ENCODE measurements around the gene MRPL34.

MRPL34 gene

DNA sequence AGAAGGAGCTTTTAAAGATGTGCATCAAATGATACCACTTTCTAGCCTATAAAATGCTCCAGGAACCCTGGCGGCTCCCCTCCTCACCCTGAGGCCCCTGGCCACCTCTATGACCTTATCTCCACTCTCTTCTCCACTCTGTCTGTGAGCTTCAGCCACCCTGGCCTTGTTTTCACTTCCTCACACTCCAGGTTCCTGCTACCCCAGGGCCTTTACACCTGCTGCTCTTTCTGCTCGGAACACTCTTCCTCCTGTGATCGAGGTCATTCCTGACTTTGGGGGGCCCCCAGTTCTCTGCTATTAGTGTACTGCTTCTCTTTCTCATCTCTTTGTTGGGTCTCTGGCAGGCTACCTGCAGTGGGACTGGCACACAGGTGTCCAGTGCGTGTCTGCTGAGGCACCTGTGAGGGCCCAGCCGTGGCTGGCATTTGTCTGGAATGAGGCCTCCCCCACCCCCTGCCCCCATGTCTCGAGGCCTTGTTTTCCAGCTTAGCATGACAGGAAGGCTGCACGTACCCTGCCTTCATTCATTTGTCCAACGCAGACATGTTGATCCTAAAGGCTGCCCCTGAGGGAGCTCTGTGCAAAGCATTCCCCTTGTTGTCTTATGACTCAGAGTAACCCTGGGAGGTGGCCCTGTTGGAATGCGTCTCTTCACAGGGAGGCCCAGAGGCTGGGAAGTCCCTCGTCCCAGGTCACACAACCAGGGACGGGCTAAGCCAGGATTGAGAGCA is 6.0 kb downstream of the MRPL34 start:
- no peak for DNase-seq

DNA sequence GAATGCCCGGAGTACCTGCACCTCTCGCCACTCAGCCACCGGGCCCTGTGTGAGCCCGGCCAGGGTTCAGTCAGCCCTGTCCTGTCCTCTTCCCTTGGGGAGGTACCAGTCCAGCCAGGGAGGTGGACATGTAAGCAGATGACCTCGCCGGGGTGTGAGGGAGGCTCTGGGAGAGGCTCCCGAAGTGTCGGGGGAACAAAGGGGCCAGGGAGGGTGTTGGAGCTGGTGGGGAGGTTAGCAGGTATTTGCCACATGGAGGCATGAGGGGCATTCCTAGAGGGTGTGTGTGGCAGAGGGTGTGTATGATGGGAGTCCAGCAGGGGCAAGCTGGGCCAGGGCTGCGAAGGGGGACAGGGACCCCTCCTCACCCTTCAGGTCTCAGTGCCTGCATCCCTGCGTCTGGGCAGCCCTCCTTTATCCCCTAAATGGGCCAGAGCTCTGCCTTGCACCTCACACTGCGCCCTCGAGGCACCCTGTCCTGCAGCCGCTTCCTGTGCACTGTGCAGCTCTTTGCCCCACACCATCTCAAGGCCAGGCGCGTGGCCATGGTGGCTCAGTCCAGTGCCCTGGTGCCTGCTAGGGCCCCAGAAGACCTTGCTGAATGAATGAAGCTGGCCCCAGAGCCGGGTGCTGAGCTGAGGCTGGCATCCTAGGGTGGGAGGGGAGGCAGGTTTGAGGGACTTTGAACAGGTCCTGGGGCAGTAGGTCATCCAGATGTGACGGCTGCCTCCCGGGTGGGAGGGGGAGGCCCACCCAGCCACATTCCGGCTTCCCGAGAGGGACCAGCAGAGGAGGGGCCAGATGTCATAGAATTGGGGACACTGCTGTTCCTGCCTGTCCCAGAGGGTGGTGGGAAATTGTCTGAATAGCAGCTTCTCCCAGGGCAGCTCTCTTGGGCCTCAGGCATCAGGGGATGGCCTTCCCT is 6.8 kb downstream of the MRPL34 start:
- DNase-seq, result no peak

DNA sequence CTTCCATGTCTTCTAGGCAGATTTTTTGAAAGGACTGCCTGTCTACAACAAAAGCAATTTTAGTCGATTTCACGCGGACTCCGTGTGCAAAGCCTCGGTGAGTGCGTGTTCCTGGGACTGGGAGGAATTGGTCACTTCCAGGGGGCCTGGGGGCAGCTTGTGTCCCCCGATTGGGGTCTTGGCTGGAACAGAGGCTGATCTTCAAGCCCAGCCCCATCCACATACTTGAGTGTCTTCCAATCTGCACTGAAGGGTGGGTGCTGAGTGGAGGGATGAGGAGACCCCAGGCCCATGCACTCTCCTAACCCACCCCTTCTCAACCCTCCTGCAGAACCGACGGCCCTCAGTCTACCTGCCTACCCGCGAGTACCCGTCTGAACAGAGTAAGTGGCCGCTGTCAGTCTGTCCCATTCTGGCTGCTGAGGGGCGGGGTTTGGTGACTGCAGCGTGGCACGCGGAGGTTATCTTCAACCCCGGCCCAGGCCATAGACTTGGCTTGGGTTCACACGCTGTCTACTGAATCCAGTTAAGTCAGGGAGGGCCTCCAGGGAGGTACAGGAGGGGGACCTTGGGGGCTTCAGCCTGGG is 8.4 kb downstream of the MRPL34 start:
- no peak for DNase-seq

- no peak for DNase-seq
Measured at GRCh38 chr19:17318966-17319365, 13.3 kb downstream of the MRPL34 start.

- DNase-seq, result no peak
Measured at GRCh38 chr19:17319473-17320238, 14.0 kb downstream of the MRPL34 start.

DNA sequence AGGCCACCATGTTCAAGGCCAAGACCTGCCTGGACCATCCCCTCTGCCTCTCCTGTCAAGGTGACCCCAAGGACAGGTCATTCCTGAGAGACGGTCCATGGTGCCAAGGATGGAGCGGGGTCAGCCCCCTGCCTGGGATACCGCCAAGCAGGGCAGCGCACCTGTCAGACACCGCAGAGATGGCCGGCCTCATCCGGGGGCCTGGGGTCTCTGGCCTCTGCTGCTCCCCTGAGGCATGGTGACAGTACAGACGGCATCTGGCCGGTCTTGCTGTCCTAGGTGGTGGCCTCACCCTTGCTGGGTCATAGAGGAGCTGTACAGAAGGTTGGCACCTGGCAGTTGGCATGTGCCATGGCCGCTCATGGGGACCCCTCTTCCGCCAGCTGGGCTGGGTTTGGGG is 14.8 kb downstream of the MRPL34 start:
- no peak for DNase-seq

GRCh38 chr19:17321655-17322489 is 16.2 kb downstream of the MRPL34 start:
- DNase-seq, result no peak

- no peak for DNase-seq
Measured at GRCh38 chr19:17322854-17323253, 17.2 kb downstream of the MRPL34 start.

GRCh38 chr19:17323300-17323963 is 17.8 kb downstream of the MRPL34 start:
- DNase-seq, result no peak

DNA sequence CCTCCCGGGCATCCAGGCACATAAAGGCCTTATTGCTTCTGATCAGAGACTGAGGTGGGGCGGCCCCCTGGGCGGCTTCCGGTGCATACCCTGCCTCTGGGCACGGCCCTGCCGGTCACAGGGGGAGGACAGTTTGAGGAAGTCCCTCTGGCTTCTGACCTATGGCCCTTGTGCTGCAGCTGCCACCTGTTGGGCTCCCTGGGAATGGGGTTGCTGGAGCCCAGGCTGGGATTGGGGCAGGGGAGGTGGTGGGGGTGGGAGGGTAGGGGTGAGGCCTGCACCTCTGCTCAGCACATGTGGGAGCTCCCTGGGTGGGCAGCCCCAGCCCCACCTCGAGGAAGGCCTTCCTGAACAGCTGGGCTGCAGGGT is 18.3 kb downstream of the MRPL34 start:
- DNase-seq, result peak; percentile 57

GRCh38 chr19:17324357-17325114 is 18.9 kb downstream of the MRPL34 start:
- no peak for DNase-seq

DNA sequence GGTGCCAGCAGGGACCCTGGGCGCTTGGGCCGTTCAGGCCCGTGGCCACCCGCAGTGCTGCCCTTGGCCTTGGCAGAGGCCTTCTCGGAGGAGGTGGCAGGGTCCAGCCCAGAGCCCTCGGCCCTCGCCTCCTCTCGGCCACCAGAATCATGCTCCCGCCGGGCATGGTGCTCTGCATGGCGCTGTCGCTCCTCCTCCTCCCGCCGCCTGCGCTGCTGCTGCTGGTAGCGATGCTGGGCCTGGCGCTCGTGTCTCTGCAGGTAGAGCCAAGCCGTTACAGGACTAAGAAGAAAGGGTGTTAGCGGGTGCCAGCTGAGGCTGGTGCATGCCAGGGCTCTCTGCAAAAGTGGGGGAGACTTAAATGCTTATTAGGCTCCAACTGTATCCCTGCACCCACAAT is 19.5 kb downstream of the MRPL34 start:
- no peak for DNase-seq

DNA sequence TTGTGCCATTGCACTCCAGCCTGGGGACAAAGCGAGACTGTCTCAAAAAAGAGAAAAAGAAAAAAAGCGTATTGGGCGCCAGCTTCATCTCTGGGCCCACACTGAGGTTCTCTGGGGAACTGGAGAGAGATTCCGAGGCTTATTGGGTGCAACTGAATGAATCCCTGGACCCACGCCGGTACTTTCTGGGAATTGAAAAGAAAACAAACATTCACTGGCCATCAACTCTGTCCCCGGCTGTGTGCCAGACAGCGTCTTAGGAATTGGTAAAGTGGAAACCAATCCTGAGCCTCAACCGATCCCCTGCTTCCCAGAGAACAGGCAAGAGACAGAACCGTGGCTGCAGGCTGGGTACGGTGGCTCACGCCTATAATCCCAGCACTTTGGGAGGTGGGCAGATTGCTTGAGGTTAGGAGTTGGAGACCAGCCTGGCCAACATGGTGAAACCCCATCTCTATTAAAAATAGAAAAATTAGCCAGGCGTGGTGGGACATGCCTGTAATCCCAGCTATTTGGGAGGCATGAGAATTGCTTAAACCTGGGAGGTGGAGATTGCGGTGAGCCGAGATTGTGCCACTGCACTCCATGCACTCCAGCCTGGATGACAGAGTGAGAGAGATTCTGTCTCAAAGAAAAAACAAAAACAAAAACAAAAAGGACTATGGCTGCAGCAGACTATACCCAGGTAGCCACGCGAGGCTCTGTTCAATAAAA is 20.4 kb downstream of the MRPL34 start:
- DNase-seq, result no peak

GRCh38 chr19:17326595-17326966 is 20.9 kb downstream of the MRPL34 start:
- no peak for DNase-seq

- DNase-seq, result no peak
Measured at GRCh38 chr19:17327068-17327653, 21.5 kb downstream of the MRPL34 start.

DNA sequence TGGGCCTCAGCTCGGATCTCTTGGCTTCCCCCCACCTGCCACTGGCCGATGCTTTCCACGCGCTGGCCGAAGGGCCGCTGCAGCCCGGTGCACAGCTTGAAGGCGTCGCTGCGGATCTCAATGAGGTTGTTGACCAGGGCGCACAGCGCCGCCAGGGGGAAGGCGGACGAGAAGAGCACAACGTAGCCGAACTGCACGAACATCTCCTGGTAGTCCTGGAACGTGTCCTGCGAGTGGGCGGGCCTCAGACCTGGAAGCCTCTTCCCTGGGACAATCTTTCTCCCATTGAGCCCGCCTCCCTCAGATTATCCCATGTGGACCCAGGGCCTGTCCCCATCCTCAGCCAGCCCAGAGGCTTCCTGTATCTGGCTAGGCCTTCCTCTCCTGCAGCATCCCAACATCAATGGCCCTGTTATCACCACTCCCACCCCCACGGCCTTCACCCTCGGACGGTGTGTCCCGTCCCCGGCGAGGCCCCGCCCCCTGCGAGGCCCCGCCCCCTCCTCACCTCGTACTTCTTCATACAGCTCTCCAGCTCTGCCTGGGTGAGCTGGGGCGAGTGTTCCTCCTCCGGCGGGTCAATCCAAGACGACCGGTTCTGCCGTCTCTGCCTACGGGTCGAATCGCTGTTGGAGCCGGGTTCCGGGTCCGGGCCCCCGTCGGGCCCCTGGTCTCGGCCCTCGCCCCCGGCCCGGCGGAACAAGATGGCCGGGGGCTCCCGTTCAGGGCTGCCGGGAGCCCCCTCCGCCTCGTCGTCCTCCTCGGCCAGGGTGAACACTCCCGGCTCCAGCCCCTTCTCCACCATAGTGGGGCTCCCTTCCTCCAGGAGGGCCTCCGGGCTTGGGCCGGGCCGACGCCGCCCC is 22.2 kb downstream of the MRPL34 start:
- DNase-seq, result peak; percentile 64

DNA sequence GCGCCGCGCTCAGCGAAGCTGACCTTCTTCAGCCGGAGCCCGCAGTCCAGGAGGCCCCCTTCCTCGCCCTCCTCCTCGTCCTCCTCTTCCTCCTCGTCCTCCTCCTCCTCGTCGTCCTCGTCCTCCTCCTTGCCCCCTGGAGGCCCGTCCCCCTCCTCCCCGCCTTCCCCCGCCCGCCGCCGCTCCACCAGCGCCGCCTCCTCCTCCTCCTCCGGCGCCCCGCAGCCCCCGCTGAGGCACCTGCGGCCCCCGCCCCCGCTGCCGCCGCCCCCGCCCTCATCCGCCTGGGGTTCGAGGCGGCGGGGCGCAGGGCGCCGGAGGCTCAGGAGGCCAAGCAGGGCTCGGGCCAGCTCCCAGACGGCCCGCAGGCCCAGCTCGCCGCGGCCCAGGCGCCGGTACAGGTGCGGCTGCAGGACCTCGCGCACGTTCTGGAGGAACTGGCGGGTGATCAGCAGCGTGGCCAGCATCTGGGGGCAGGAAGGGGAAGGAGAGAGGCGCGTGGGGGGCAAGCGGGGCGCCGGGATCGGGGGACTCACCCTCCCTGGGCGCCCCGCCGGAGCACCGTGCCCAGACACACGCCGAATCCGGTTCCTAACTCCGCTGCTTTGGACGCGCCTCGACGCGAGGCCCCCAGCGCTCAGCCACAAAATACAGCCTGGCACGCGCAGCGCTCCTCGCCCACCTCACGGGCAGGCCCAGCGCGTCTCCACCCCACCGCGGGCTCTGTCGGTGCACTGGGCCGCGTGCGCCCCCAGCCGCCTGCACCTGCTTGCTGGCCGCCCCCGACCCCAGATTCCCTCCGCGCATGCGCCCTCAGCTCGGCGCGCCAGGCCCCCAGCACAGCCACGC is 23.1 kb downstream of the MRPL34 start:
- DNase-seq, result no peak
